ENCODE measurements around the gene FOXB1.

FOXB1 gene

GRCh38 chr15:60021589-60022378 lies 17.7 kb downstream of the FOXB1 start:
- DNase-seq: no peak

- no peak for DNase-seq
These were observed 18.2 kb downstream of the FOXB1 start for GRCh38 chr15:60022379-60022741.

- DNase-seq: no peak
These were observed 22.4 kb downstream of the FOXB1 start for GRCh38 chr15:60026555-60026954.

- DNase-seq: no peak
These were observed 31.2 kb downstream of the FOXB1 start for GRCh38 chr15:60035344-60035743.

- DNase-seq: no peak
These were observed 35.2 kb downstream of the FOXB1 start for GRCh38 chr15:60039316-60039715.

GRCh38 chr15:60043744-60044435 lies 39.8 kb downstream of the FOXB1 start:
- no peak for DNase-seq

GRCh38 chr15:60044636-60045270 lies 40.6 kb downstream of the FOXB1 start:
- DNase-seq: no peak

- DNase-seq: no peak
These were observed 43.6 kb downstream of the FOXB1 start for GRCh38 chr15:60047701-60048100.

- DNase-seq: no peak
These were observed 45.8 kb downstream of the FOXB1 start for GRCh38 chr15:60049948-60050347.

GRCh38 chr15:60052796-60053195 lies 48.7 kb downstream of the FOXB1 start:
- no peak for DNase-seq

GRCh38 chr15:60054472-60054871 lies 50.4 kb downstream of the FOXB1 start:
- DNase-seq: no peak

All from NCI-H146 (cell line).